Astrocyte of the spinal cord (primary cell): ENCODE measurements around the gene SLC10A4.
"Not testable (repeated sequence)": the region's sequence is repeated elsewhere in the genome, so short reads cannot be mapped to it uniquely, and the experiment has no call there.

ENCODE experiments used
- DNase-seq: peaks from one replicate; pipeline ENCODE4 v3.0.0; 2011; ENCODE audit warnings: low read depth, low spot score
- H3K4me3 ChIP-seq: 2 replicates; pipeline ENCODE4 v1.5.1; 2011; ENCODE audit warnings: low read depth, mild to moderate bottlenecking, low read length, moderate library complexity
- in situ Hi-C: cut with HindIII; loops from 2 replicates; pipeline ENCODE4 v1.10.0; 2017; ENCODE audit warnings: low sequenced_read_pairs
- TF ChIP-seq, protein P1 (sequence below): IDR thresholded peaks from 2 replicates; pipeline ENCODE4 v1.5.1; 2012; ENCODE audit warnings: low read depth, mild to moderate bottlenecking, low read length, inconsistent platforms

The SLC10A4 gene

DNA sequence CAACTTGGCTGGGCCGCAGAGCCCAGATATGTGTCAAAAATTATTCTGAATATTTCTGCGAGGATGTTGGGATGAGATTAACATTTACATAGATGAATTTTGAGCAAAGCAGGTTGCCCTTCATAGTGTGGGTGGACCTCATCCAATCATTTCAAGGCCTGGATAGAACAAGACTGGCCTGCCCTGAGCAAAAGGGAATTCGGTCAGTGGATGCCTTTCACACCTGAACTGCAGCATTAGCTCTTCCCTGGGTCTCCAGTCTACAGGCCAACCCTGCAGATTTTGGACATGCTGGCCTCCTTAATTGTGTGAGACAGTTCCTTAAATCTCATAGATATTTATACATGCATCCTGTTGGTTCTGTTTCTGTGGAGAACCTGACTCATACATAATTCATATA is 32.4 kb upstream of the SLC10A4 start:
- no peak overlapping the region for H3K4me3 ChIP-seq
- TF ChIP-seq, protein P1, sequence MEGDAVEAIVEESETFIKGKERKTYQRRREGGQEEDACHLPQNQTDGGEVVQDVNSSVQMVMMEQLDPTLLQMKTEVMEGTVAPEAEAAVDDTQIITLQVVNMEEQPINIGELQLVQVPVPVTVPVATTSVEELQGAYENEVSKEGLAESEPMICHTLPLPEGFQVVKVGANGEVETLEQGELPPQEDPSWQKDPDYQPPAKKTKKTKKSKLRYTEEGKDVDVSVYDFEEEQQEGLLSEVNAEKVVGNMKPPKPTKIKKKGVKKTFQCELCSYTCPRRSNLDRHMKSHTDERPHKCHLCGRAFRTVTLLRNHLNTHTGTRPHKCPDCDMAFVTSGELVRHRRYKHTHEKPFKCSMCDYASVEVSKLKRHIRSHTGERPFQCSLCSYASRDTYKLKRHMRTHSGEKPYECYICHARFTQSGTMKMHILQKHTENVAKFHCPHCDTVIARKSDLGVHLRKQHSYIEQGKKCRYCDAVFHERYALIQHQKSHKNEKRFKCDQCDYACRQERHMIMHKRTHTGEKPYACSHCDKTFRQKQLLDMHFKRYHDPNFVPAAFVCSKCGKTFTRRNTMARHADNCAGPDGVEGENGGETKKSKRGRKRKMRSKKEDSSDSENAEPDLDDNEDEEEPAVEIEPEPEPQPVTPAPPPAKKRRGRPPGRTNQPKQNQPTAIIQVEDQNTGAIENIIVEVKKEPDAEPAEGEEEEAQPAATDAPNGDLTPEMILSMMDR: no peak
- no peak for DNase-seq
- in situ Hi-C loops: no loop called here

DNA sequence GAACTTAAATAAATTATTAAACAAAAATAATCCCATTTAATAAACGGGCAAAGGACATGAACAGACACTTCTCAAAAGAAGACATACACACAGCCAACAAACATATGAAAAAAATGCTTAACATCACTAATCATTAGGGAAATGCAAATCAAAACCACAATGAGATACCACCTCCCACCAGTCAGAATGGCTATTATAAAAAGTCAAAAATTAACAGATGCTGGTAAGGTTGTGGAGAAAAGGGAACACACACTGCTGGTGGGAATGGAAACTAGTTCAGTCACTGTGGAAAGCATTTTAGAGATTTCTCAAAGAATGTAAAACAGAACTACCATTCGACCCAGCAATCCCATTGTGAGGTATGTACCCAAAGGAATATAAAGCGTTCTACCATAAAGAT is 31.5 kb upstream of the SLC10A4 start:
- H3K4me3 ChIP-seq, in situ Hi-C loops, DNase-seq: not testable (repeated sequence)

DNA sequence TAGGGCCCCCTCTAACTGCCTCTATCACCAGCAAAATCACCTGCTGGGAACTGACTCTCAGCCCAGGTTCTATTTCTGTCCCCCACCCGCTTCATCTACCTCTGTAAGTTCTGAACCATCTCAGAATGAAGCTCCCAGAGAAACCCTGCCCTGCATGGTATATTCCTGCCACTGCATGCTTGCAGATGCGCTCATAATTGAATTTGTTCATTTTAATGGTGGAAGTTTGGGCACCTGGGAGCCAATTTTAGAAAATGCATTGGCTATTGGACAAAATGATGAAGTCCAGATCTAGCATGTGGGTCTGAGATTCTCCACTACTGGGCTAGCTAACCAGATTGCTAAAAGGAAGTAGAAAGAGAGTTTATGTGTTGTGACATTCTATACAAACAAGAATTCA is 28.6 kb upstream of the SLC10A4 start:
- no peak overlapping the region for H3K4me3 ChIP-seq
- in situ Hi-C loops: no loop called here
- TF ChIP-seq, protein P1: no peak
- no peak for DNase-seq

DNA sequence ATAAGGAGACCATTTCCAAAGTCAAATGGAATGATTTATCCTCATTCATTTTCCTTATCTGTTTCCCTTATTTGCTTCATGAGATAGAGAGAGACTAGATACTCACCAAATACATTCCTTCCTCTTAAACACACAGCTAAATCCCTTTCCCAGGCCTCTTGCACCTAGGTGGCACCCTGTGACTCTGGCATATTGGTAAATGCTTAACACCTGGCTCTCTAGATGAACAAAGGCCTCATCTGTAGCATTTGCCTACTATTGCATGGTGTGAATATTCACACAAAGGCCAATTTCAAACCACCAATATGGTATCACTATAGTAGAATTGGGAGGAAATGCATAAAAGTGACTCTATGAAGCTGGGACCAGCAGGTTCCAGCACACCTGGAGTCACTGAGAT is 22.1 kb upstream of the SLC10A4 start:
- no peak for DNase-seq
- in situ Hi-C loops: no loop called here
- TF ChIP-seq, protein P1: no peak
- H3K4me3 ChIP-seq: no peak overlapping the region

DNA sequence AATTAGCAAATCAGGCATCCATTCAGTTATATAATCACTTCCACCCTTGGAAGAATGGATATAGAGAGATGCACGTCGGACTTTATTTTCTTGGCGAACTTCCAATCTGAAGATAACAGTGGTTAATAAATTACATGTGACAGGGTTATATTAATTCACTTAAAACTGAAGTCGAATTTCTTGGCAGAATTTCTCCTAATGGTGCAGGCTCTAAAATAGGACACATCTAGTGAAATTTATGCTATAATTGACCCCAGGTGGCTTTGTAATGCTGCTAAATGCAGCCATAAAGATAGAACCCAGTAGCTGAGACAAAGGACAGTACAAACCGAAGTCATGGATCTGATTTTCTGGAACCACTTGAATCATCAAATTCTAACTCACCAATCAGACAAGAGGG is 20.8 kb upstream of the SLC10A4 start:
- H3K4me3 ChIP-seq: no peak overlapping the region
- in situ Hi-C loops: no loop called here
- TF ChIP-seq, protein P1: no peak
- no peak for DNase-seq

DNA sequence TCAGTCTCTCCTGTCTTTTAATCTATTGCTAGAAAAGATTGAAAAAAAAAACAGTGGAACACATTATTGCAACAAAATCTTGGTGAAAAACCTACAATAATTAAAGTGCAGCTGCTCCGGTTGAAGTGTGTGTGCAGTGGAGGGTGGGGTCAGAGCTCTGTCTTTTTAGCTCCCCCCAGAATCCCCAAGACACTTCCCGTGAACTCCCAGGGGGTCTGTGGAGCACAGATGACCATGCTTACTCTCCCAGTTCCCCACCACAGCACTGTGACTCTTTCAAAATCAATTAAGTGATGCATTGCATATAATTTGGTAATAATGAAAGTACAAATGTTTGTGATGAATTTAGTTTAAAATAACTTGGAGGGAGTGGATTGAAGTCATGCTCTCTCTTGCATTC is 15.7 kb upstream of the SLC10A4 start:
- DNase-seq: no peak
- in situ Hi-C loops: no loop called here
- H3K4me3 ChIP-seq: no peak overlapping the region
- TF ChIP-seq, protein P1: no peak

DNA sequence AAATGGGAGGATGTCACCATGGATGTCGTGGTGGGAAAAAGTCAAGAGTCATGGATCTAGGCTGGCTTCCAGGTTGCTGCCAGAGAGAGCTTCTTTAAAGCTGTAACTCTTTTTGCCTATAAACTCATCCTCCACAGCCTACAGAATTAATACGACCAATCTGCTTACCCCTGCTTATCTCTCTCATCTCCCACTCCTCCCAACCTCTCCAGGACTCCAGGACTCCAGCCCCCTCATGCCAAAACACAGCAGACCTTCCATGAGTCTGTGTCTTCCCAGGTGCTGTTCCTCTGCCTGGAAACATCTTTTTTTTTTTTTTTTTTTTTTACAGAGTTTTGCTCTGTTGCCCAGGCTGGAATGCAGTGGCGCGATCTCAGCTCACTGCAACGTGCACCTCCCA is 15.3 kb upstream of the SLC10A4 start:
- in situ Hi-C loops: no loop called here
- H3K4me3 ChIP-seq: no peak overlapping the region
- TF ChIP-seq, protein P1: no peak

More for the DNA sequence above, 15.3 kb upstream of the SLC10A4 start:
- no peak for DNase-seq
